Coronary artery (tissue), 2 donors: ENCODE results near the gene GAN.
A peak's percentile ranks its signal among the peaks of the same experiment; 100 is the strongest.

Experiments
- DNase-seq: peaks from one replicate; pipeline ENCODE4 v3.0.0-alpha.2; 2017; ENCODE audit warnings: low spot score
- H3K27ac ChIP-seq, 2 donors: fragments of 200-600 bp; sonication (generic); one replicate each; pipeline ENCODE4 v1.5.1; 2016 to 2019
- H3K4me3 ChIP-seq: fragments of 200-600 bp; sonication (generic); 2 replicates; pipeline ENCODE4 v1.5.1; 2016; ENCODE audit warnings: mild to moderate bottlenecking, moderate library complexity
- TF ChIP-seq, protein P1 (sequence below): fragments of 200-600 bp; sonication (generic); IDR thresholded peaks from one replicate; pipeline ENCODE4 v1.5.1; 2019; ENCODE audit warnings: antibody characterized with exemption

GAN gene

DNA sequence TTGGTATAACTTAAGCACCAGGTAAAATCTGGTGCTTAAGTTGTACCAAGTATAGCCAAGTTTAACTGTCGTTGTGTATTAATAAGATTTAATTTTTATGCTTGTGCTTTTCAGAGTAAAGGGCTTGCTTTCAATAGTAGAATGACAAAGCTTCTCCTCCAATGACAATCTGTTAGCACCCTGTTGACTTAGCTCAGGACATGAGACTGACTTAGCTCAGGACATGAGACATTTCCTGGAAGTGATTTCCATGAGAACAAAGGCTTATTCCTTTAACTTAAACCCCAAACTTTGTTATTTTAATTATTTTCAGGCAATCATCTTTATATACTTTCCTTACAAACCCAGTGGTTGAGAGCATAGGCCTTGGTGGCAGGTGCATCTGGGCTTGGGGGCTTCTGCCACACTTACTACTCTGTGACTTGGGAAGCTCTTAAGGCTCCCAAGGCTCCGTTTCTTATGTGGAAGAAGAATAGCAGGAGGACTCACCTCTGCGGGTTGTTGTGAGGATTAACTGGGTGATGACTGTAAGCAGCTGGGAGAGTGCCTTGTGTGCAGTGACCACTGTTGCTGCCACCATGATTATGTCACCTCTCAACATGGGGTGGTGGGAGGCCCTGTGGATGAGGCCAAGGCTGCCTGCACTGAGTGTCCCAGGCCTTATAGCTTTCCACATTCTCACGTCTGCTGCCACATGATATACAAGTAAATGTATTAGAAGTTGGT is 70.4 kb downstream of the GAN start:
- DNase-seq = no peak
- H3K27ac ChIP-seq = peak overlapping the region; percentile 14 to 69
- no peak overlapping the region for H3K4me3 ChIP-seq
- TF ChIP-seq, protein P1, sequence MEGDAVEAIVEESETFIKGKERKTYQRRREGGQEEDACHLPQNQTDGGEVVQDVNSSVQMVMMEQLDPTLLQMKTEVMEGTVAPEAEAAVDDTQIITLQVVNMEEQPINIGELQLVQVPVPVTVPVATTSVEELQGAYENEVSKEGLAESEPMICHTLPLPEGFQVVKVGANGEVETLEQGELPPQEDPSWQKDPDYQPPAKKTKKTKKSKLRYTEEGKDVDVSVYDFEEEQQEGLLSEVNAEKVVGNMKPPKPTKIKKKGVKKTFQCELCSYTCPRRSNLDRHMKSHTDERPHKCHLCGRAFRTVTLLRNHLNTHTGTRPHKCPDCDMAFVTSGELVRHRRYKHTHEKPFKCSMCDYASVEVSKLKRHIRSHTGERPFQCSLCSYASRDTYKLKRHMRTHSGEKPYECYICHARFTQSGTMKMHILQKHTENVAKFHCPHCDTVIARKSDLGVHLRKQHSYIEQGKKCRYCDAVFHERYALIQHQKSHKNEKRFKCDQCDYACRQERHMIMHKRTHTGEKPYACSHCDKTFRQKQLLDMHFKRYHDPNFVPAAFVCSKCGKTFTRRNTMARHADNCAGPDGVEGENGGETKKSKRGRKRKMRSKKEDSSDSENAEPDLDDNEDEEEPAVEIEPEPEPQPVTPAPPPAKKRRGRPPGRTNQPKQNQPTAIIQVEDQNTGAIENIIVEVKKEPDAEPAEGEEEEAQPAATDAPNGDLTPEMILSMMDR = no peak

DNA sequence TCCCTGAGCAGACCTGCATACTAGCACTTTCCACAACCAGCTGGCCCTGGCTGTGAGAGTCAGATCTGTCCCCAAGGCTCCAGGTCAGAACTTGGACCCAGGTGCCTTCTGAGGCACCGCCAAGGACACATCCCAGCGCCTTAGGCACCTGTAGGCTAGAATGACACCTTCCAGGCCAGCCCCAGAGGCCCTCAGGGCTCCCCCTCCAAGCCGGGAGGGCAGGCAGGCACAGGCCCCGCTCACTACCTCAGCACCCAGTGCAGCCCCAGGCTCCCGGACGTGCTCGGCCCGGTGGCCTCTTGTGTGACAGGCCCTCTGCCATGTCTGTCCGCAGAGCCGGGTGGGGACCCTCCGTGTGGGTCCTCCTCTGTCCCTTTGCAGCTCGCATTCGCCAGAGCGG is 73.6 kb downstream of the GAN start:
- H3K4me3 ChIP-seq = no peak overlapping the region
- DNase-seq = no peak
- no peak overlapping the region for H3K27ac ChIP-seq
- TF ChIP-seq, protein P1 = no peak

DNA sequence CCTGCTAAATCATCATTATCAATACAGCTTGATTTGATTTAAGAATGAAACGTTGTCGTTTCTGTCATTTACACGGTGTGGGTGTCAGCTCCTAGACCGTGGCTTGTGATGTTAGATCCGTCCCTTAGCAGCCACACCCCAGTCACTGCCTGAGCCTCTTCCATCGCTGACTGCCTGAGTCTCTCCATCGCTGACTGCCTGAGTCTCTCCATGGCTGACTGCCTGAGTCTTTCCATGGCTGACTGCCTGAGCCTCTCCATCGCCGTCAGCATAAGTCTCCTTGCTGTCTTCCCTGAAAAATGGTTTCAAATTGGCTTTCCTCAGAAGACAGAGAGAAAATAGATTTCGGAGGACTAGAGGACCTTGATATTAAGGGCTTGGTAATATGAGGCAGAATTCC is 76.1 kb downstream of the GAN start:
- TF ChIP-seq, protein P1 = no peak
- no peak for DNase-seq
- Histone ChIP-seq H3K27ac (no peak overlapping the region), H3K4me3 (no peak overlapping the region)

DNA sequence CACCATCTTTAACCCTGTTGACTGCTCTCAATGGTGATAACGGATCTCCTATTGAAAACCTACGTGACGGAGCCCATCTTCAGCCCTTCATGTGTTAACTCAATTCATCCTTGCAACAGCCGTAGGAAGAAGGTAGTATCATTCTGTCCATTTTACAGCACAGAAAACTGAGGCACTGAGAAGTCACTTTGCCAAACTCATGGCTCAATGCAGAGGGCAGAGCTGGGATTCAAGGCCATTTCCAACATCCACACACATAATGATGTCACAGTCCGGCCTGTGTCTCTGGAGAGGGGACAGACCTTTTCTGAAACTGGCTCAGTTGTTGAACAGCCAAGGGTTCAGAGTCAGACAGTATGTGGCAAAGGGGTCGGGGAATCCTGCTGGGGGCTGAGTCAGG is 77.2 kb downstream of the GAN start:
- Histone ChIP-seq H3K27ac (no peak overlapping the region), H3K4me3 (no peak overlapping the region)
- TF ChIP-seq, protein P1 = no peak
- no peak for DNase-seq

DNA sequence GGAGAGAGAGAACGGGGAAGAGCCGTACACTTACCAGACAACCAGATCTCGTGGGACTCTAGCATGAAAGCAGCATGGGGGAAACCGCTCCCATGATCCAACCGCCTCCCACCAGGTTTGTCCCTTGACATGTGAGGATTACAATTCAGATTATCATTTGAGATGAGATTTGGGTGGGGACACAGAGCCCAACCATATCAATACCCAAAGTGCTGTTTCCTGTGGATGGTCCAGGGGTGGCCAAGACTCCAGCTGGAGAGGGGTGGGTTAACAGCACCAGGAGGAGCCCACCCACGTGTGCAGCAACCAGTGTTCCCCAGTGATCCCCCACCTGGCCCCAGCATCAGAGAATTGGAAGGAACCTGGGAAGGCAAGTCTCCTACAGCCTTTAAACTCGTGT is 79.7 kb downstream of the GAN start:
- no peak for DNase-seq
- TF ChIP-seq, protein P1 = no peak
- Histone ChIP-seq H3K27ac (no peak overlapping the region), H3K4me3 (no peak overlapping the region)

DNA sequence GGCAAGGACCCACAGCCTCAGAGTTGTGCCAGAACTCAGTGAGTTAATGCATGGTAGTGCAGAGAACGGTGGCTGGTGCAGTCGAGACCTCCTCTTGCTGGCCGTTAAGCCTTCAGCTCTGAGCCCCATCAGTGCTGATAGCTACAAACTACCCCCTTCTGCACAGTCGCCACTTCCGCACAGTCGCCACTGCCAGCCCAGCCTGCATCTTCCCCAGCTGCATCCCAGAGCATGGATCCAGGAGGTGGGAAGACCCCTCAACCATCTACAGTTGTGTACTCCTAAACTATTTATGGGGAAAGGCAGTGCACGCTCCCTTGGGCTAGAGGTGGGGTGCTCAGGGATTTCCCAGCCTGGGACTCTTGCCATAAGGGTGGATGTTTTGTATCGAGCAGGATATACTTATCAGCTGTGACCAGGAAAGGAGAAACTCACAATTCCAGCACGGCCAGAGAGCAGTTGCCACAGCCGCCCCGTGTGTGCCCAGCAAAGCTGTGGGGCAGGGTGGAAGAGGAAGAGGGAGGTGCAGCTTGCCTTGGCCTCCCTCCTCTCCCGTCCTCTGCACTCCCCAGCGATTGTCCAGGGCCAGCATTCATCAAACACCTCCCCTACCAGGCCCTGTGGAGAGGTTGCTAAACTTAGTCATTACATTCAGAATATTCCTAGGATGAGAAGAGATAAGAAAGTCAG is 80.3 kb downstream of the GAN start:
- DNase-seq = no peak
- H3K4me3 ChIP-seq = no peak overlapping the region
- H3K27ac ChIP-seq = peak overlapping the region in 1 of 2 donors; percentile 26
- TF ChIP-seq, protein P1 = no peak
